WTC11 (cell line): ENCODE data around the gene LTBP2. TPM values are rescaled to one million over a fixed set of nuclear protein-coding genes. Genes with fewer than 3 reads are reported as not detected.

ENCODE experiments used
- ATAC-seq: fragments of 200-7000 bp; cut with Tn5 transposase; 2 replicates; pipeline ENCODE4 v1.10.0; 2021; ENCODE audit warnings: mild to moderate bottlenecking, moderate library complexity
- CTCF ChIA-PET: fragments of 300-600 bp; sonication (Branson Sonifier 250); formaldehyde crosslinking; loops from one replicate; lab custom pipeline; 2021; ENCODE audit warnings: antibody characterized with exemption; lab: Charles Lee
- POLR2A ChIA-PET: fragments of 350-600 bp; sonication (Branson Sonifier 250); formaldehyde crosslinking; loops from one replicate; lab custom pipeline; 2021; ENCODE audit warnings: antibody characterized with exemption; lab: Charles Lee
- DNase-seq: peaks from one replicate; pipeline ENCODE4 v3.0.0; 2021; ENCODE audit warnings: low spot score
- H3K27ac Mint-ChIP-seq: 2 replicates; pipeline ENCODE4 v1.8.0; 2021; ENCODE audit warnings: mixed read lengths
- H3K27me3 Mint-ChIP-seq: 2 replicates; pipeline ENCODE4 v1.8.0; 2021; ENCODE audit warnings: low read depth, mild to moderate bottlenecking, moderate library complexity, mixed read lengths
- H3K36me3 Mint-ChIP-seq: 2 replicates; pipeline ENCODE4 v1.8.0; 2021; ENCODE audit warnings: mixed read lengths
- H3K4me1 Mint-ChIP-seq: 2 replicates; pipeline ENCODE4 v1.8.0; 2022; ENCODE audit warnings: mixed read lengths
- H3K4me3 Mint-ChIP-seq: 2 replicates; pipeline ENCODE4 v1.8.0; 2021; ENCODE audit warnings: mild to moderate bottlenecking, moderate library complexity, mixed read lengths
- H3K9me3 Mint-ChIP-seq: 2 replicates; pipeline ENCODE4 v1.8.0; 2021; ENCODE audit warnings: mixed read lengths
- ATF1 ChIP-seq: sonication (generic); formaldehyde crosslinking; IDR thresholded peaks from 2 replicates; pipeline ENCODE4 v1.8.1; 2023; ENCODE audit warnings: mild to moderate bottlenecking, moderate library complexity, missing genetic modification reagents
- CREM ChIP-seq: sonication (generic); formaldehyde crosslinking; IDR thresholded peaks from 2 replicates; pipeline ENCODE4 v1.8.1; 2022; ENCODE audit warnings: mild to moderate bottlenecking, missing genetic modification reagents, moderate library complexity
- FOXK1 ChIP-seq: sonication (generic); formaldehyde crosslinking; IDR thresholded peaks from 2 replicates; pipeline ENCODE4 v1.8.0; 2022; ENCODE audit warnings: mild to moderate bottlenecking, moderate library complexity, missing genetic modification reagents
- FOXP1 ChIP-seq: sonication (generic); formaldehyde crosslinking; IDR thresholded peaks from 2 replicates; pipeline ENCODE4 v1.8.0; 2022; ENCODE audit warnings: missing genetic modification reagents, mild to moderate bottlenecking, moderate library complexity, borderline replicate concordance
- MXD4 ChIP-seq: fragments of 250-450 bp; sonication (Bioruptor Pico); IDR thresholded peaks from 2 replicates; pipeline ENCODE4 v1.8.0; 2021; ENCODE audit warnings: mild to moderate bottlenecking, moderate library complexity, borderline replicate concordance
- OVOL2 ChIP-seq: fragments of 250-450 bp; sonication (Bioruptor Pico); IDR thresholded peaks from 2 replicates; pipeline ENCODE4 v1.9.0; 2021; ENCODE audit warnings: mild to moderate bottlenecking, borderline replicate concordance
- SMAD4 ChIP-seq: sonication (generic); formaldehyde crosslinking; IDR thresholded peaks from 2 replicates; pipeline ENCODE4 v1.8.0; 2022; ENCODE audit warnings: mild to moderate bottlenecking, missing genetic modification reagents
- SP1 ChIP-seq: sonication (generic); formaldehyde crosslinking; conservative IDR thresholded peaks from 2 replicates; pipeline ENCODE4 v1.8.1; 2022; ENCODE audit warnings: missing genetic modification reagents
- TCF7 ChIP-seq: sonication (generic); formaldehyde crosslinking; IDR thresholded peaks from 2 replicates; pipeline ENCODE4 v1.8.0; 2022; ENCODE audit warnings: mild to moderate bottlenecking, low read depth, missing genetic modification reagents, moderate library complexity
- TEAD4 ChIP-seq: sonication (generic); formaldehyde crosslinking; IDR thresholded peaks from 2 replicates; pipeline ENCODE4 v1.8.0; 2022; ENCODE audit warnings: mild to moderate bottlenecking, missing genetic modification reagents
- USF2 ChIP-seq: sonication (generic); formaldehyde crosslinking; IDR thresholded peaks from 2 replicates; pipeline ENCODE4 v1.8.1; 2023; ENCODE audit warnings: mild to moderate bottlenecking, missing genetic modification reagents, moderate library complexity
- ZBTB43 ChIP-seq: sonication (generic); formaldehyde crosslinking; IDR thresholded peaks from 2 replicates; pipeline ENCODE4 v1.8.1; 2023; ENCODE audit warnings: mild to moderate bottlenecking, missing genetic modification reagents
- ZNF219 ChIP-seq: sonication (generic); formaldehyde crosslinking; IDR thresholded peaks from 2 replicates; pipeline ENCODE4 v1.8.0; 2023; ENCODE audit warnings: missing genetic modification reagents, mild to moderate bottlenecking, borderline replicate concordance
- ZNF281 ChIP-seq: sonication (generic); formaldehyde crosslinking; IDR thresholded peaks from 2 replicates; pipeline ENCODE4 v1.8.0; 2023; ENCODE audit warnings: mild to moderate bottlenecking, missing genetic modification reagents
- ZNF423 ChIP-seq: fragments of 250-450 bp; sonication (Bioruptor Pico); IDR thresholded peaks from 2 replicates; pipeline ENCODE4 v2.1.2; 2022; ENCODE audit warnings: mild to moderate bottlenecking, moderate library complexity
- ZNF425 ChIP-seq: fragments of 250-450 bp; sonication (Bioruptor Pico); conservative IDR thresholded peaks from 2 replicates; pipeline ENCODE4 v1.9.0; 2021; ENCODE audit warnings: mild to moderate bottlenecking
- ZNF532 ChIP-seq: fragments of 250-450 bp; sonication (Bioruptor Pico); IDR thresholded peaks from 2 replicates; pipeline ENCODE4 v1.9.0; 2021; ENCODE audit warnings: mild to moderate bottlenecking, borderline replicate concordance
- ZSCAN18 ChIP-seq: fragments of 250-450 bp; sonication (Bioruptor Pico); IDR thresholded peaks from 2 replicates; pipeline ENCODE4 v2.1.2; 2022; ENCODE audit warnings: mild to moderate bottlenecking, moderate library complexity
- total RNA-seq: library from RNA; stranded (reverse); gene quantifications from 3 replicates; pipeline ENCODE4 v1.2.3, GENCODE V29; 2021

The LTBP2 gene
- total RNA-seq, 1 experiment from 2014 or later, result 1.2 TPM

- H3K4me1 Mint-ChIP-seq, result peaks cover 12% of the 10 kb centered on the region
- no peaks in the 10 kb centered on the region for H3K36me3 Mint-ChIP-seq
- POLR2A ChIA-PET, result no interaction called here
- TF ChIP-seq ZNF532 (CRISPR knock-in tag) (no peak), TEAD4 (CRISPR knock-in tag) (no peak), ATF1 (CRISPR knock-in tag) (no peak), FOXP1 (CRISPR knock-in tag) (no peak), USF2 (CRISPR knock-in tag) (no peak), ZNF425 (CRISPR knock-in tag) (no peak), ZBTB43 (CRISPR knock-in tag) (no peak), SMAD4 (CRISPR knock-in tag) (no peak)
- TF ChIP-seq, all 79 proteins: peak for 0
- ATAC-seq (no peak), DNase-seq (no peak)
- H3K27ac Mint-ChIP-seq, result no peak overlapping the region
- CTCF ChIA-PET, result interaction anchor here (2.4 kb wide), 1 partner anchor 15 kb away, joined by 14 read pairs; no protein-coding TSS in a partner anchor
- H3K9me3 Mint-ChIP-seq, result no peaks in the 10 kb centered on the region
- no peaks in the 10 kb centered on the region for H3K27me3 Mint-ChIP-seq
- H3K4me3 Mint-ChIP-seq, result no peak overlapping the region
Observed at GRCh38 chr14:74558655-74559054, 53.4 kb downstream of the LTBP2 start.

GRCh38 chr14:74557691-74558090 is 54.3 kb downstream of the LTBP2 start:
- no peak overlapping the region for H3K4me3 Mint-ChIP-seq
- no peak for DNase-seq
- CTCF ChIA-PET, result interaction anchor here (0.5 to 2.4 kb wide), 4 partner anchors 16 to 234 kb away, joined by 3 to 14 read pairs (median 4); no protein-coding TSS in a partner anchor
- POLR2A ChIA-PET, result no interaction called here
- no peaks in the 10 kb centered on the region for H3K27me3 Mint-ChIP-seq
- ATAC-seq, result no peak
- peaks cover 5% of the 10 kb centered on the region for H3K4me1 Mint-ChIP-seq
- H3K36me3 Mint-ChIP-seq, result no peaks in the 10 kb centered on the region
- H3K9me3 Mint-ChIP-seq, result no peaks in the 10 kb centered on the region
- H3K27ac Mint-ChIP-seq, result no peak overlapping the region
- TF ChIP-seq OVOL2 (CRISPR knock-in tag), result no peak
- no peak for TF ChIP-seq ZNF219
- TF ChIP-seq TEAD4 (CRISPR knock-in tag), result no peak
- no peak for TF ChIP-seq SP1 (CRISPR knock-in tag)
- no peak for TF ChIP-seq ZNF423 (CRISPR knock-in tag)
- no peak for TF ChIP-seq FOXK1 (CRISPR knock-in tag)
- no peak for TF ChIP-seq CREM (CRISPR knock-in tag)
- no peak for TF ChIP-seq SMAD4 (CRISPR knock-in tag)
- no peak for TF ChIP-seq ZNF281 (CRISPR knock-in tag)
- TF ChIP-seq MXD4, result no peak
- TF ChIP-seq TCF7 (CRISPR knock-in tag), result no peak
- no peak for TF ChIP-seq ZSCAN18
